Activated CD8-positive, alpha-beta memory T cell treated with anti-CD3 and anti-CD28 coated beads for 48 hours (primary cell): ENCODE measurements around the gene PLCB3.
"Not testable (repeated sequence)": the region's sequence is repeated elsewhere in the genome, so short reads cannot be mapped to it uniquely, and the experiment has no call there.

Experiments used
- DNase-seq, 3 experiments: peaks; one replicate each; pipeline ENCODE4 v3.0.0-alpha.2; 2020; ENCODE audit warnings: low read depth in 2 of 3, low spot score in 2 of 3

The PLCB3 gene

DNA sequence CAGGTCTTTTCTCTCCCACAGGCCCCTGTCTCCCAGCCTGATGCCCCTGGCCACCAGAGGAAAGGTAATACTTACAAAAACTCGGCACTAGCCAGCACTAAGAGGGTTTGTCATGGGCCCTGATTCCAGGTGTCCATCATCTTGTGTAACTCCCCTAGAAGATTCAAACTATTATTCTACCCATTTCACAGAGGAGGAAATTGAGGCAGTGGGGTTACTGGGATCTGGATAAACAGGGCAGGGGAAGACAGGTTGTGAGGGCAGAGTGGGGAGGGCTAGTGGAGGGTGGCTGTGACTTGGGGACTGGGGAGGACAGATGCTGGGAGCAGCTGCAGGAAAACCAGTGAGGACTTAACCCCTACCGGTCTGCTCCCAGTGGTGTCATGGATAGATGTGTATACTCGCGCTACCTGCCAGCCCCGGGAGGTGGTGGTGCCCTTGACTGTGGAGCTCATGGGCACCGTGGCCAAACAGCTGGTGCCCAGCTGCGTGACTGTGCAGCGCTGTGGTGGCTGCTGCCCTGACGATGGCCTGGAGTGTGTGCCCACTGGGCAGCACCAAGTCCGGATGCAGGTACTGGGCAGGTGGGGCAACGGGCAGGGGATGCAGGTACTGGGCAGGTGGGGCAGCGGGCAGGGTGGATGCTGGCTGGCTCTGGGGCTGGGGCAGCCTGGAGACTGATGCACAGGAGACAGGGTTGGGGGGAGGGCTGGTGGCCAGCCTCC is 15.7 kb upstream of the PLCB3 start:
- DNase-seq = no peak

DNA sequence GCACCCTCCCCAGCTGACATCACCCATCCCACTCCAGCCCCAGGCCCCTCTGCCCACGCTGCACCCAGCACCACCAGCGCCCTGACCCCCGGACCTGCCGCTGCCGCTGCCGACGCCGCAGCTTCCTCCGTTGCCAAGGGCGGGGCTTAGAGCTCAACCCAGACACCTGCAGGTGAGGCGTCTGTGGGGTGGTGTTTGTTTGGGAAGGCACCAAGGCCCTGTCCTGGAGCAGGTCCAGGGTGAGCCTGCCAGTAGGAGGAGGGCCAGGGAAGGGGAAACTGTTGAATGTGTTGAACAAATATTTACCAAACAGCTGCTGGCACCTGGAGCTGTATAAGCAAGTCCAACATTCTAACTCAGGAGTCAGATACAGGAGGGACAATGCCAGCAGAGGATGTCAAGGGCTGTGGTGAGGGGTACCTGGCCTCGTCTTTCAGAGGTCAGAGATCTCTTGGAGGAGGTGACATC is 13.8 kb upstream of the PLCB3 start:
- DNase-seq = no peak

DNA sequence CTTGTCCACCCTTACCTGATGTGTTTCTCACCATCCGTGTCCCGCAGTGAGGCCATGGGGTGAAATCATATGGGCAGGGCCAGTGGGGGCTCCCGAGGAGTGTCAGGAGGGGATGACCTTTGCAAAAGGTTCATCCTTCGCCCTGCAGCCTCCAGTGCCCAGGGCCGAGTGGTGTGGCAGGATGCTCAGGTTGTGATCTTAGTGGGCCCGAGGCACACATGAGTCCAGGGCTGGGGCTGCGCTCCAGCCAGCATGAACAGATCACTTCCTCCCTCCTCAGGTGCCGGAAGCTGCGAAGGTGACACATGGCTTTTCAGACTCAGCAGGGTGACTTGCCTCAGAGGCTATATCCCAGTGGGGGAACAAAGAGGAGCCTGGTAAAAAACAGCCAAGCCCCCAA is 13.3 kb upstream of the PLCB3 start:
- DNase-seq = no peak

DNA sequence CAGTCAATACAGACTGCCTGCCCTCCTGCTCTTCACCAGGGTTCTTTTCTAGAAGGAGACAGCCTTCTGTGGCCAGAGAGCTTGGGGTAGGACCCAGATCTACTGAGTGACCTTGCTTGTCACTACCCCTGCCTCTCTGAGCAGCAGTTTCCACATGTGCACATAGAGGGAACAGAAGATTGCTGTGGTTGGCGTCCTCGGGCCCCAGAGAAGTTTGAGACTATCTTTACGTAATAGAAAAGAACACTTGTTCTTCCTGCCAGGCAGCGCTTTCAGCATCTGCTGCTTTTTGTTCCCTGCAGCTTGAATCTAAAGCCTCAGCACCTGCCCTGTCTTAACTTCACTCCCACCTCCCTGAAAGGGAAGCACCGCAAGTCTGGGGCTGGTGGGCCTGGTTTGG is 12.3 kb upstream of the PLCB3 start:
- DNase-seq = no peak

DNA sequence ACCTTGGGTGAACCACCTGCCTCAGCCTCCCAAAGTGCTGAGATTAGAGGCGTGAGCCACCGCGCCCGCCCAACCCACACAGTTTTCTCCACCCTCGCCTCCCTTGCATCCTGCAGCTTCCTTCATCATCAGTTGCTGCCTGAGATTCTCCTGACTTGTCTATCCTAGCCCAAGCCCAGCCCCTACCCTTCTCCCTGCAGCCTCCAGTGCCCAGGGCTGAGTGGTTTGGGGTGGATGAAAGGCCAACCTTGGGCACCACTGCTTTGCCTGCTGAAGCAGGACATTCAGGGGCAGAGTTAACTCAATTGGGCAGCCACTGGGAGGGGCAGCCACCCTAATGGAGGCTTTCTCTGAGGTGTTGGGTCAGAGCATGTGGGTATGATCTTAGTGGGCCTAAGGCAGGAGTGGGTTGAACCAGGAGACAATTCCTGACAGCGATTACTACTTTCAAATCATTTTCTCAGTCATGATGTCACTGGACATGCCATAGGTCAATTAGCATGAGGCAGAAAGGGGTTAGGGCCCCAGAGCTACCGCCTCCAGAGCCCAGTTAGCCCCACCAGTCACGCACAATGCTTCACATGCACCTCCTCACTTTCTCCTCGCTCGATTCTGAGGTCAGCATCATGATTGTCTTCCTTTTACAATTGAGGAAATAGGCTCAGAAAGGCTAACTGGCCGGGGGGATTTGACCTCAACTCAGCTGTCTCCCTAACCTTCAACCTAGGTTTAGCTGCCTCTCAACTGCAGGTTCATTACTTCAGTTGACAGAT is 11.5 kb upstream of the PLCB3 start:
- no peak for DNase-seq

DNA sequence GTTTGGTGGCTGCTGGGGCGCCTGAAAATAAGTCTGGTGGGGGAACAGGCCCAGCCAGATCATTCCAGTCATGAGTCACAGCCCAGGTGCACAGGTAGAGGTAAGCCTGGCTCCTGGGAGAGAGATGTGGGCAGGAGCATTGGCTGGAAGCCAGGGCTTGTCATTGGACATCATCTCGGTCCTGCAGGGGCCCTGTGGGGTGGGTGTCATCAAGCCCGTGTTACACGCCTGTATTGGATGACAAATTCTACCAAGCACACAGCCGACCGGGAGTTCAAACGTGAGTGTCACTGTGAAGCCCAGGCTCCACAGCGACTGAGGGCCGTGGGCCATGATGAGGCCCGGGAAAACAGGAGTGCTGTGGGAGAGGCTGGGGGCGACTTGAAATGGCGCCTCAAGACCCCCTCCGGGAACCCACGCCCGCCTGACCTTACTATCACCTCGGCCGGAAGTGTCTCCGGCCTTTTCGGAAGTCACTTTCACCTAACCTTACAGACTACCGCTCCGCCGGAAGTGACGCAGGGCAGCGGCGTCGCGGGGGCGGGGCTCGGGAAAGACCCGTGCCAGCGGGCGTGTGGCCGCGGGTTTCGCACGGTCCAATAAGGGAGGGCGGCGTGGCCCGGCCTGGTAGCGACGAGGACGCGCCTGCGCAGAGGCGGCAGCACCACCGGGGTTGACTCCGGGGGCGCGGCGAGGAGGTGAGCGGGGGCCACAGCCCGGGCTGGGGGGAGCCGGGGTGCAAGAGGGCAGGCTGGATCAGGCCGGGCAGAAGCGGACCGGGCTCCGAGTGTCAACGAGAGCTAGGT is 10.7 kb upstream of the PLCB3 start, which contains the start of gene FKBP2:
FKBP2 (plus strand) TSS at position 661 of the 806 bp plus-strand sequence. CDS start 1,293 bp downstream, outside the sequence.
- DNase-seq = peak; percentile 95 to 100 (median 97)

DNA sequence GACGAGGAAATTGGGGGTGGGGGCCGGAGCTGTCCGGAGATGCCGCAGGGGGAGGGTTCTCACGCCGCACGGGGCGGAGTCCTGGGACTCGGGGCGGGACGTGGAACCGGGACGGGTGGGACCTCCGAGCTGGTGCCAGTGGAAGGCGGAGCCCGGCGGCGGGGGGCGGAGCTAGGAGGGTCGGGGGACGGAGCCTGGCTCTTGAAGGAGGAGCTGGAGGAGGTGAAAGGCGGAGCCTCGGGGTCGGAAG is 10.2 kb upstream of the PLCB3 start:
- DNase-seq = peak; percentile 99 to 100 (median 99)

DNA sequence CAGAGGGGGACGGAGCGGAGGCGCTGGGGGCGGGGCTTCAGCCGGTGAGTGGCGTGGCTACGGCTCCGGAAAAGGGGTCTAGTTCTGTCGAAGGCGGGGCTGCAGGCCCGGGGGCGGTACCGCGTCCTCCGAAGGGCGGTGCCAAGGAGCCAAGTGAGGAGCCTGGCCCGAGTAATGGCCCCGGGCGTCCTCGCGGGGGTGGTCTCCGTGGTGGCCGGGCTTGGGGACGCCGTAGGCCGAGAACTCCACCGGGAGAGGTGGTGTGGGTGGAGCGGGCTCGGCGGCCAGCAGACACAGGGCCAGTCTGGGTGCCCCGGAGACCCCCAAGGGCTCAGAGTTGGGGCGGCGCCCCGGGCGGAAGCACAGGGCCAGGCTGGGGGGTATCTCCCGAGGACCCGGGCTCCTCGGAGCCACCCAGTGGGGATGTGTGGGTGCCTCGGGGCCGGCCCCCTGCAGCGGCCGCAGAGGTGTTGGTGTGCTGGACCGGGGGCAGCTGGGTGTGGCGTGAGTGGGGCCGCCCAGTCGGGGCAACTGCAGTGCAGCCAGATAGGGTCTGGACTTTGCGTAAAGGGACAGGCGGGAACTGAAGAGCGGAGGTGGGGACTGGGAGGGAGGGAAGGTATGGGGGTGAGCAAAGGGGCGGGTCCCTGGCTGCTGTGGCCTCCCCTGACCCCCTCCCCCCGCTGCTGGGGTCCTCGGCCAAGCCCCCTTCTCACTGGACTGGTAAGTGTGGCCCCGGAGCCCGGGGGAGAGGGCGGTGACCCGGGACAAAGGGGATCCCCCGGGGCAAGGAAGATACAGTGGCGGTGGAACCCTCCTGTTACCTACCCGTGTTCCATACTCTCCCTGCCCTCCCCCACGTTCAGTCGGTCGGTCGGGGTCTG is 9.6 kb upstream of the PLCB3 start:
- no peak for DNase-seq

DNA sequence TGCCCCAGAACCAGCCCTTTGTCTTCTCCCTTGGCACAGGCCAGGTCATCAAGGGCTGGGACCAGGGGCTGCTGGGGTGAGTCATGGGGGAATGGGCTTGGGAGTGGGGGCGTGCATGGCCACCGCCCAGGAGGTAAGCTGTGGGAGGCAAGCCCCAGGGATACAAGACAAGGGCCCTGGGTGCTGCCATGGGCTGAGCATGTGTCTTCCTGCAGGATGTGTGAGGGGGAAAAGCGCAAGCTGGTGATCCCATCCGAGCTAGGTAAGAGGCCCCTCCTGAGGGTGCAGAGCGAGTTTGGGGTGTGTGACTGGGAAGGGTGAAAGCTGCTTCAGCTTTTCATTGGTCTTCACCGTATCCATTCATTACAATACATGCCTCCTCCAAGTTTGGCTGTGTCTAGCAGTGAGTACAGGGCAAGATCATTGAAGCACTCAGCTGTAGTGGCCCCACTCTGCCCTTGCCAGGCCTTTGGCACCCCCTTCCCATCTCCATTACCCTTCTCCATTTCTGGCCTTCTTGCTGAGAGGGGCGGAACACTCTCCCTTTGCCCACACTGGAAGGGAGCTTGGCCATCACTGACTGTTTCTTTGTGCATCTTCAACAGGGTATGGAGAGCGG is 8.0 kb upstream of the PLCB3 start:
- no peak for DNase-seq

DNA sequence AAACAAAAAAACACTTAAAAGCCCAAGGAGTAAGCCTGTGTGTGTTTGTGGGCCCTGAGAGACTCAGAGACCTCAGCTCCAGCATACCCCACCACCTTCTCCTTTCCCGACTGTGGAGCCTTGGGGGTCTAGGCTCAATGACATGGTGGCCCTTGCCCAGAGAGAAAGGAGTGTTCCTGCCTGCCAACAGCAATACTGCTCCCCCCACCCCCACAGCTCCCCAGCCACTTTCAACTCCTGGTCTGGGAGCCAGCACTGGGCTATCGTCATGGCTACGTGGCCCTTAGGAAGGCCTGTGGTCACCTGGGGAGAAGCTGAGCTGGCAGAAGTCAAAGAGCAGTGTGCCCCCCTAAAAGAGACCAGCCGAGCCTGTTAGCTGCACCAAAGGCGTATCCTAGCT is 7.2 kb upstream of the PLCB3 start:
- no peak for DNase-seq

DNA sequence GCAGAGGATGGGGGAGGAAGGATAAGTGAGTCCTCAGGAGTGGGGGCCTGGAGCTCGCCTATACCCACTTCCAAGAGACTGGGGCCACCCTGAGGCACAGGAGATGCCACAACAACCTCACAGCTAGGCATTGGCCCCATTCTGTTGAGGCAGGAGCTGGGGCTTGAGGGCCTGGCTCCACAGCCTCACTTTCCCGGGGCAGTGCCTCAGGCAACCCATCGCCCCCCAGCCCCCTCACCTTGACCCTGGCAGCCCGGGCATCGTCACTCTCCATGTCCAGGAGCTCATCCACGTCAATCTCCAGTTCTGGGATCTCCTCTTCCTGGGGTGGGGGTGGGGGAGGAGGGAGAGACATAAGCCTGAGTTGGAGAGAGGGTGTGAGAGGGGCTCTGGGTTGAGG is 6.4 kb upstream of the PLCB3 start:
- no peak for DNase-seq

DNA sequence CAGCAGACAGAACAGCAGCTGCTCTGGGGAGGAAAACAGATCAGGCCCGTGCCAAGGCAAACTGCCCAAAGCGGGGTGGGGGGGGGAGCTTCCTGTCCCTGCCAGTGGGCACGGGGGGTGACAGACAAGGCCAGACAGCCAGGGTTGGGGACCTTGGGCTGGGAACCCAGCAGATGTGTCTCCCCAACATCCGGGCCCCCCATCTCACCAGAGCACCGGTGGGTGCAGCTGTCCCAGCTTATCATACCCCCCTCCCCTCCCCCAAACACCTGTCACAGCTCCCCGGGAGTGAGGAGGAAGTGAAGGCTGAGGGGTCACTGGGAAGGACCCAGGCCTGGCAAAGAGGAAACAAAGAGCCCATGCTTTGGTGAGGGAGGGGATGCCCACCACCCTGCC is 5.9 kb upstream of the PLCB3 start:
- no peak for DNase-seq

DNA sequence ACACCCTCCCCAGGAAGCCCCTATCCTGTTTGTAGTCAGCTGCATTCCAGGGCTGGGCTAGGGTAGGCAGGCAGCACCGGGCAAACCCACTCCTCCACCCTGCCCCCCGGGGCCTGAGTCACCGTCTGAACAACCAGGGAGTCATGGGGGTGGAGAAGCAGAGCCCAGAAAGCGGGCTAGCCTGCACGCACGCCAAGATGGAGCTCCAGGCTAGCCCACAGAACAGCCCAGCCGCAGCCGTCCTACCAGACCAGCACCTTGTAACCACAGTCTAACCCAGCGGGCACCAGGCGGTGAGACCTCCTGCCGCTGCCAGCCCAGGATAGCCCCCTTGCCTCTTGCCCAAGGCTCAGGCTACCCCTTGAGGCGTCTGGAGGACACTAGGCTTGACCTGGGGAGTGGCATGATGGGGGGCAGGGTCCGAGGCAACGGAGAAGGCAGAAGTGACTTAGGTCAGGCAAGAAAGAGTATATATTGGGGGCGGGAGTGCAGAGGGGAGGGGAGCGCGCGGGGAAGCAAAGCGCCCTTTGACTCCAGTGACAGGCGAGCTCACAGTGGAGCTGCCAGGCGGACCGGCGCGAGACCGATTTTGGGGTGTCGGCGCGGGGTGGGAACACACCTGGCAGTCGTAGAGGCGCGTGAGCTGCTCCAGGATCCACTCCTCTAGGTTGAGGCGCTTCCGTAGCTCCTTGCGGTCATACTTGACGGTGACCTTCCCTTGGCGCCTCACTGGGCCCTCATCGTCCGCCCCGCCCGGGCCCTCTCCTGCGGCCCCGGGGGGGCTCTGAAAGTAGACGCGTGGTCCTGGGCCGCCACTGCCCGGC is 5.3 kb upstream of the PLCB3 start:
- no peak for DNase-seq

DNA sequence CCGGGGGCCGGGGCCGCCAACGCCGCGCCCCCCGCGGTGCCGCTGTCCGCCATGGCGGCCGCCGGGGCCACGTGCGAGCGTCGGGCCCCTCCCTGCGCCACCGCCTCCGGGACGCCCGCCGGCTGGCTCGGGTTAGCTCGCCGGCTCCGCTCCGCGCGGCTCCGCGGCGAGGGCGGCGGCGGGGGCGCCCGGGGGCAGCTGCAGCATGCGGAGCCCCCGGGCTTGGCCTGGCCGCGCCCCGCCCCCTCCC is 4.8 kb upstream of the PLCB3 start:
- not testable (repeated sequence) for DNase-seq

DNA sequence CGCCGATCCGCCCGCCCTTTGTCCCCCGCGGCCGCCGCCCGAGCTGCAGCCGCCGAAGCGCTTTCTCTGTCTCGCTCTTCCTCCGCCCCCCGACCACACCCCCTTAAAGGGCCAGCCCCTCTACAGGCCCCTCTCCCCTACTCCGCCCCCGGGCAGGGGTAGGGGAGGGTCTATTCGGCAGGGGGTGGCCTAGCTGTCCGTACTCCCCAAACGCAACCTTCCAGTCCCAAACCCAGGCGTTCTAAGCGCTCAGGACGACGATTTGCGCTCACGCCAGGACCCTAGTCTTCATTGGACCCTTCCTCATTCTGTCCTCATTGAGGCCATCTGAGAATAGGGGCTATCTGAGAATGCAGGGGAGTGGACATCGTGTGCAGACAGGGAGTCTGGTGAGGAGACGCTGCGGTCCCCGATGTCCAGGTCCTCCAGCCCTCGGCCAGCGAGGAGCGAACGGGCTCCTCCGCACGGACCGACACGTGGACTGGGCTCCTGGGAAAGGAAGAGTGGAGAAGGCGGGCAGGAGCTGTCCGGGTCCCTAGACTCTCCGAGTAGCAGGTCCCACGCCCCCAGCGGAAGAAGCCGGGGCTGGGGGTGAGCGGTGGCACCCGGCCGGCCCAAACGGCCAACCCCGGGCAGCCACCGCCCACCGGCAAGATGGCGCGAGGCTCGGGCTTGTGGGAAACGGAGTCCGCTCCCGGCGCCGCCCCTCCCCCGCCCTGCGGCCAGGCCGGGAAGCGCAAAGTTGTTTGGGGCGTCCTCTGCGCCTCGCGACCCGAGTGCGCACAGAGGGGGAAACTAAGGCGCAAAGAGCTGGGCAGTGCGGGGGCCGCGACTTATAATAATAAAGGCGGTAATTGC is 4.2 kb upstream of the PLCB3 start, which contains the start of gene PPP1R14B:
PPP1R14B (minus strand) TSS at position 73 of the 858 bp plus-strand sequence. CDS start 270 bp downstream, outside the sequence.
- no peak for DNase-seq

DNA sequence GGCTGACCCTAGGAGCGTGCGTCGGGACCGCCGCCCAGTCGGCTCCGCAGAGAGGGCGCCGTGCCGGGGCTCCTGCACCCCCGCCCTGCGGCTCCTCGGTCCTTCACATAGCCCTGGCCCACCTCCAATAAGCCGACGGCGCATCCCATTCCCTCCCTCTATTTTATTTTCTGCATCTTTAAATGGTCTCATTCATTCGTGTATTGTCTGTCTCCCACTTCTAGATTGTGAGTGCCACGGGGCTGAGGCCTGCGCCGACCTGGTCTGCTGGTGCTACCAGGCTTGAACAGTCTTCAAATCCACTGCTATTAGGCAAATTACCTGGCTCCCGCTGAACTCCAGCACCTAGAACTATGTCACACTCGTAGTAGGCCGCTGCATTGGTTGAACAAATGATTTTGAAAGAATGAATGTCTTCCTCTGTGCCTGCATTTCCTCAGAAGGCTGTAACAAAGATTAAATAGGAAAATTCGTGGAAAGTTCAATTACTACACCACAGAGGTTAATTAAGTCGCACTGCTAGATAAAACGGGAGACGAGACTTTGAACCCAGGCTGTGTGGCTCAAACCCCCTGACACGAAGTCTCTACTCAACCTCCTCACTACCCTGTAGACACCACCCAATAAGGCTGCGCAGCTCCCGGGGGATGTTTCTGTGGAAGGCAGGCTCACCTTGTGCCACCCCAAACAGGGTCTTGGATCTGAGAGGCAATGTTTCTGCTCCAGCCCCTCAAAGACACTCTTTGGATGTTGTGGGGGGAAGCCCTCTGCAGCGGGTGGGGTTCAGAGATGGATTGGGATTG is 3.4 kb upstream of the PLCB3 start:
- no peak for DNase-seq

DNA sequence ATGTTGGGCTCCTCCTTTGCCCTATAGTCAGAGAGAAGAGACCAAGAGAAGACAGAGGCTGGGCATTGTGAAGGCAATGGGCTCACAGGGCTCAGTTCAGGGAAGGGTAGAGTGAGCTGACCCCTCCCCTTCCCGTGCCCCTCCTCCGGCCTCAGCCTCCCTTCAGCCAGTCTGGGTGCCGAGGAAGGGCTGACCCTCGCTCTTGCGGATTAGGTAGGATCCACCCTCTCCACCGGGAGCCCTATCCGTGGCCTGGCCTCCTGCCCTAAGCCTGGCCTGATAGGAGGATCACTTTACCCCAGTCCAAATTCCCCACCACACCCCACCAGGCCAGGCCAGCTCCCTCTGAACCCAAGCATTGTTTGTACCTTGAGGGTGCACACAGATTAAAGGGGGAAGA is 2.8 kb upstream of the PLCB3 start:
- no peak for DNase-seq

DNA sequence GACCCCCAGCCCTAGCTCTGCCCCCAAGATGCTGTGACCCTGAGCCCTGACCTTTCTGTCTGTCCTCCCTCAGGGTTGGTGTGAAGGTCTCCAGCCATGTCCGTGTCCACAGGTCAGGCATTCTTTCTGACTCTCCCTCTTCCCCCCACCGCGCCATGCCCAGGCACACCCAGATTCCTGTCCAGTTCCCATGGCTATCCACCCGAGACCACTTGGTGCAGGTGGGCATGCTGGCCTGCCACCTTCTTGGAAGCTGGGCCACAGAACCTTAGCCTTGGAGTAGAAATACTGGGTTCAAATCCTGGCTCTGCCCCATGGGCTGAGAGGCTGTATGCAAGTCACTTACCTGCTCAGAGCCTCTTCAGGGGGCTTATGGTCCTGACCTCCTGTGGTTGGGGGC is 2.3 kb upstream of the PLCB3 start:
- no peak for DNase-seq
